OCI-LY1 (cell line): ENCODE data around the gene FYN.

Experiments
- H2AFZ ChIP-seq: fragments of 200-600 bp; sonication (generic), shearing (Covaris generic); 2 replicates; pipeline ENCODE4 v1.6.0; 2014; ENCODE audit warnings: antibody characterized with exemption, mild to moderate bottlenecking, low read length
- H3F3A ChIP-seq: fragments of 200-600 bp; sonication (generic), shearing (Covaris generic); 2 replicates; pipeline ENCODE4 v1.6.0; 2014; ENCODE audit warnings: mild to moderate bottlenecking, antibody characterized with exemption, low read length, moderate library complexity; ENCODE audit not compliant: insufficient read depth
- H3K27ac ChIP-seq: fragments of 200-600 bp; sonication (generic); 2 replicates; pipeline ENCODE4 v1.5.1; 2014; ENCODE audit warnings: low read length, mixed run types, mild to moderate bottlenecking, low read depth; ENCODE audit not compliant: poor library complexity, severe bottlenecking
- H3K27me3 ChIP-seq: fragments of 200-600 bp; sonication (generic); 2 replicates; pipeline ENCODE4 v1.6.0; 2014; ENCODE audit warnings: antibody characterized with exemption, mild to moderate bottlenecking, low read length, moderate library complexity; ENCODE audit not compliant: insufficient read depth
- H3K36me3 ChIP-seq: fragments of 200-600 bp; sonication (generic); 2 replicates; pipeline ENCODE4 v1.6.1; 2014; ENCODE audit warnings: mild to moderate bottlenecking, antibody characterized with exemption, low read length, moderate library complexity, mixed read lengths; ENCODE audit not compliant: insufficient read depth
- H3K4me1 ChIP-seq: fragments of 200-600 bp; sonication (generic); 2 replicates; pipeline ENCODE4 v1.5.1; 2014; ENCODE audit warnings: mild to moderate bottlenecking, low read length, moderate library complexity; ENCODE audit not compliant: insufficient read depth, severe bottlenecking
- H3K4me2 ChIP-seq: fragments of 200-600 bp; sonication (generic), shearing (Covaris generic); 2 replicates; pipeline ENCODE4 v1.6.1; 2014; ENCODE audit warnings: low read length
- H3K4me3 ChIP-seq: fragments of 200-600 bp; sonication (generic); 2 replicates; pipeline ENCODE4 v1.5.1; 2014; ENCODE audit warnings: low read length, low read depth, mild to moderate bottlenecking, mixed read lengths; ENCODE audit not compliant: poor library complexity, severe bottlenecking
- H3K79me2 ChIP-seq: fragments of 200-600 bp; shearing (Covaris generic); 2 replicates; pipeline ENCODE4 v1.6.1; 2016; ENCODE audit warnings: mixed run types, low read length, mixed read lengths; ENCODE audit not compliant: insufficient read depth
- H3K9ac ChIP-seq: fragments of 200-600 bp; sonication (generic), shearing (Covaris generic); 2 replicates; pipeline ENCODE4 v1.6.1; 2014; ENCODE audit warnings: mild to moderate bottlenecking, low read length, mixed read lengths
- H3K9me2 ChIP-seq: fragments of 200-600 bp; sonication (generic), shearing (Covaris generic); 2 replicates; pipeline ENCODE4 v1.6.1; 2014; ENCODE audit warnings: low read depth, mild to moderate bottlenecking, low read length, mixed read lengths
- H3K9me3 ChIP-seq: fragments of 200-600 bp; shearing (Covaris generic); 2 replicates; pipeline ENCODE4 v1.6.1; 2014; ENCODE audit warnings: low read length, mixed read lengths
- H4K20me1 ChIP-seq: fragments of 200-600 bp; sonication (generic), shearing (Covaris generic); 2 replicates; pipeline ENCODE4 v1.6.0; 2016; ENCODE audit warnings: mild to moderate bottlenecking, low read length; ENCODE audit not compliant: insufficient read depth
- EZH2 ChIP-seq: fragments of 200-600 bp; sonication (generic), shearing (Covaris generic); IDR thresholded peaks from 2 replicates; pipeline ENCODE4 v1.8.0; 2017; ENCODE audit warnings: borderline replicate concordance, mixed run types, mild to moderate bottlenecking, antibody characterized with exemption, low read length, moderate library complexity, mixed read lengths
- TF ChIP-seq, protein P1 (sequence below): fragments of 200-600 bp; sonication (generic), shearing (Covaris generic); IDR thresholded peaks from 2 replicates; pipeline ENCODE4 v1.5.1; 2017; ENCODE audit warnings: mild to moderate bottlenecking, antibody characterized with exemption, low read length, moderate library complexity, mixed read lengths

FYN gene

DNA sequence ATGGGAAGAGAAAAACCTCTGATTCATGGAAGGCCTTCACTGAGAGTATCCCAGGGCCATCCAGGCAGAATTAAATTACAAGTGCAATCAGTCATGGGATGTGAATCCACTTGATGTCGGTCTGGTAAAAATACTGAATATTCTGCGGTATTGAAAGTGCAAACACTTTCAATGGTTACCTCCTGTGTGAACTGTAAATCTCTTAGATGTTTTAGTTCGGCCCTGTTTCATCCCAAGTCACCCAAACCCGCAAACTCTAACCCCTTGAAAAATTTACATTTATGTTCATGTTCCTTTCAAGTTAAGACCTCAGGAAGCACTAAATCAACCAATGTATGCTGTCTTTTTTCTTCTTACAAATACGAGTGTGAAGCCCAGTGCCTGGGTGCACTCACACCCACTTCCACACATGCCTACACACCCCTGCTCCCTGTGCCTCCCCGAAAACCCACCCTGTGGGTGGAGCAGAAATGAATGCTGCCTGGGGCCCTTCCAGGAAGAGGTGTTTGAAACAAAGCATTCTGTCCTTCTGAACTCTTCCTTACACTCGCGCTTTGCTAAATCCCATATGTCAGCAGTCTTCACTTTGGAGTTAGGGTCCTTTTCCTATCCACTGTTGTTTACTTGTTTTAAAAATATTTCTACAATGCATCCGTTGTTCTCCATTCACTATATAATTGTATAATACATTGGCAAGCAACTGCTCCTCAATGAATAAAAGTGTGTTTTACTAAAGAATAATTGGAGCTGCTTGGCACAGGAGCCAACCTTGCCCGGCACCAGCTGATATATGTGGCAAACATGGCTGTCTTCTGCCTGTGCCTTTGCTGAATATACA is 62.7 kb downstream of the FYN start:
- Histone ChIP-seq H3K27me3 (no peaks in the 10 kb centered on the region), H3F3A (no peaks in the 10 kb centered on the region), H3K4me2 (no peak overlapping the region), H3K9me3 (no peaks in the 10 kb centered on the region), H2AFZ (no peak overlapping the region), H3K36me3 (no peaks in the 10 kb centered on the region), H3K27ac (no peak overlapping the region), H3K4me1 (no peaks in the 10 kb centered on the region), H3K4me3 (no peak overlapping the region), H4K20me1 (no peaks in the 10 kb centered on the region), H3K9ac (no peak overlapping the region), H3K9me2 (no peaks in the 10 kb centered on the region), H3K79me2 (no peaks in the 10 kb centered on the region)
- no peak for TF ChIP-seq EZH2
- TF ChIP-seq, protein P1, sequence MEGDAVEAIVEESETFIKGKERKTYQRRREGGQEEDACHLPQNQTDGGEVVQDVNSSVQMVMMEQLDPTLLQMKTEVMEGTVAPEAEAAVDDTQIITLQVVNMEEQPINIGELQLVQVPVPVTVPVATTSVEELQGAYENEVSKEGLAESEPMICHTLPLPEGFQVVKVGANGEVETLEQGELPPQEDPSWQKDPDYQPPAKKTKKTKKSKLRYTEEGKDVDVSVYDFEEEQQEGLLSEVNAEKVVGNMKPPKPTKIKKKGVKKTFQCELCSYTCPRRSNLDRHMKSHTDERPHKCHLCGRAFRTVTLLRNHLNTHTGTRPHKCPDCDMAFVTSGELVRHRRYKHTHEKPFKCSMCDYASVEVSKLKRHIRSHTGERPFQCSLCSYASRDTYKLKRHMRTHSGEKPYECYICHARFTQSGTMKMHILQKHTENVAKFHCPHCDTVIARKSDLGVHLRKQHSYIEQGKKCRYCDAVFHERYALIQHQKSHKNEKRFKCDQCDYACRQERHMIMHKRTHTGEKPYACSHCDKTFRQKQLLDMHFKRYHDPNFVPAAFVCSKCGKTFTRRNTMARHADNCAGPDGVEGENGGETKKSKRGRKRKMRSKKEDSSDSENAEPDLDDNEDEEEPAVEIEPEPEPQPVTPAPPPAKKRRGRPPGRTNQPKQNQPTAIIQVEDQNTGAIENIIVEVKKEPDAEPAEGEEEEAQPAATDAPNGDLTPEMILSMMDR = no peak

DNA sequence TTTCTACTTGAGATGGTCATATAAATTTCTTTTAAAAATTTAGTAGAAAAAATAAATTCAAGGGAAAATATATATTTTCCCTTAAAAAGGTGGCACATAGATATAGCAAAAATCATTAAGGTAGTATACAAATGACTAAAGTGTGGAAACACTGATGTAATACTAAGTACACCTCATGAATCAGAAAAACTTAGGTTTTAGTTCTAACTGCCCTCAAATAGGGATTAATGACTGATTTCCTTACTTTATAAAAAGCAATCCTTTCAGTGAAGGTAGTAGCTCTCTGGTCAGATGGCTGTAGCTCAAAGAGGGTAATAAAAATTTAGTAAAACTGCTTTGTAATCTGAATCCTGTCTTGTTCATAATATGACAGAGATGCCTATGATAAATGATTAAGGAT is 63.5 kb downstream of the FYN start:
- Histone ChIP-seq H3K4me1 (no peaks in the 10 kb centered on the region), H3K27ac (no peak overlapping the region), H3K9ac (no peak overlapping the region), H3K4me3 (no peak overlapping the region), H3K79me2 (no peaks in the 10 kb centered on the region), H4K20me1 (no peaks in the 10 kb centered on the region), H2AFZ (no peak overlapping the region), H3F3A (no peaks in the 10 kb centered on the region), H3K4me2 (no peak overlapping the region), H3K9me2 (no peaks in the 10 kb centered on the region), H3K9me3 (no peaks in the 10 kb centered on the region), H3K36me3 (no peaks in the 10 kb centered on the region), H3K27me3 (no peaks in the 10 kb centered on the region)
- TF ChIP-seq, protein P1 = no peak
- no peak for TF ChIP-seq EZH2

DNA sequence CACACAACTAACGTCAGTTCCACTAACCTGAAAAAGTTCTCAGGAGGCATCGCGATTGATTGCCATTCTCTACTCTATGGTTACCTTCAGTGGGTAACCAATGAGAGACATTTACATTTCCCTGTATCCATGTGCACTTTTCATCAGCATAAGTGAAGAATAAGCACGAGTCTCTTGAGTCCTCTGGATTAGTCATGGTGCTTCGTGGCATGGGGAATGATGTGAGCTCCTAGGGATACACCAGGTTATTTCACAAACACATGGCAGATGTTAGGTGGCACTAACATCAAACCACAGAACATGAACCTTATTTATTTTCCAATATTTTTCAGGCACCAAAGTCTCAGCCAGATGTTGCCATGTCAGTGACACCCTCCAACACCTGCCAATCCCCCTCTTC is 64.0 kb downstream of the FYN start:
- Histone ChIP-seq H3K4me3 (no peak overlapping the region), H3K27me3 (no peaks in the 10 kb centered on the region), H3K4me2 (no peak overlapping the region), H3K4me1 (no peaks in the 10 kb centered on the region), H2AFZ (no peak overlapping the region), H3K36me3 (no peaks in the 10 kb centered on the region), H3K9ac (no peak overlapping the region), H4K20me1 (no peaks in the 10 kb centered on the region), H3K79me2 (no peaks in the 10 kb centered on the region), H3K9me2 (no peaks in the 10 kb centered on the region), H3K9me3 (no peaks in the 10 kb centered on the region), H3K27ac (no peak overlapping the region), H3F3A (no peaks in the 10 kb centered on the region)
- no peak for TF ChIP-seq EZH2
- TF ChIP-seq, protein P1 = no peak
